Measurements from ENCODE around the gene TBL3. TPM values are rescaled to one million over a fixed set of nuclear protein-coding genes. Genes with fewer than 3 reads are reported as not detected.

Gene TBL3
- total RNA-seq, 2 donors from 2014 or later, result 39.3 to 78.3 TPM

DNA sequence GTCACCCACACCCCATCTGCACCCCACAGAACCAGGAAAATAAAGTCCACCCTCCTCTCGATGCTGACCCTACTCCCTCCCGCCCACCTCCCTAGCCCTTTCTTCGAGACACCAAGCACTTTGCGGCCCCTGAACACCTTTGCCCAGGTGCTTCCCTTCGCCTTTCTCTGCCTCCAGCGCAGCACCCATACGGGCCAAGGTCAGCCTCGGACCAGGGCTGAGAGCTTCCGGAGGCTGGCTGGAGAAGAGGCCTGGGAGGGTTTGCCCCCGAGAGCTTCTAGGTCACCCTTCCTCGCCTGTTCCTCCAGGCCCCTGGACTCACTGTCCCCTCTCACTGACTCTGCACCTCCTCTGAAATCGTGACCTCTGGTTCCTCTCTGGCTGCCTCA, 52.2 kb downstream of the TBL3 start:
- Mint-ChIP-seq H3K27me3 (peaks cover 0 to 3% of the 10 kb centered on the region in 2 donors), H3K9me3 (no peaks in the 10 kb centered on the region), H3K4me3 (peak overlapping the region; percentile 66), H3K36me3 (no peaks in the 10 kb centered on the region), H3K4me1 (ENCODE audit: low read depth in 2 of 2) (peaks cover 5 to 14% of the 10 kb centered on the region in 2 donors), H3K27ac (no peak overlapping the region)
- no peak for ATAC-seq
- DNase-seq (ENCODE audit: low spot score), result no peak

DNA sequence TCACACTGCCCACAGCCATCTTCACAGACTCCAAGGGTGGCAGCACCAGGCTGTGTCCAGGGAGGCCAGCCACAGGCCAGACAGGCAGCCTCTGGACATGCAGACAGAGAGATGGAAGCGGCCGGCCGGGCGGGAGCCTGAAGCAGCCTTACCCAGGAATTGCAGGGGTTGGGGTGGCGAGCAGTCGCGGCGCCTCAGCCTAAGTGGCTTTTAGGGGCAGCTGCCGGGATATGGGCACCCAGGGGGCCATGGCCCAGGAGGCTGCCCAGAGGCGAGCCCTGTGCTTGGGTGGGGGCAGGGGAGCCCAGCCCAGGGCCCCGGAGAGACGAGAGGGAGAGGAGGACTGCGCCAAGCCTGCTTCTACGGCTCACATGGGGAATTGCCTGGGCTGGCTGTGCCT, 53.4 kb downstream of the TBL3 start:
- H3K4me3 Mint-ChIP-seq, result no peak overlapping the region
- H3K4me1 Mint-ChIP-seq (ENCODE audit: low read depth in 2 of 2), result peaks cover 5 to 14% of the 10 kb centered on the region in 2 donors
- no peak for DNase-seq (ENCODE audit: low spot score)
- H3K9me3 Mint-ChIP-seq, result no peaks in the 10 kb centered on the region
- no peak for ATAC-seq
- peaks cover 0 to 3% of the 10 kb centered on the region in 2 donors for H3K27me3 Mint-ChIP-seq
- no peak overlapping the region for H3K27ac Mint-ChIP-seq
- no peaks in the 10 kb centered on the region for H3K36me3 Mint-ChIP-seq

DNA sequence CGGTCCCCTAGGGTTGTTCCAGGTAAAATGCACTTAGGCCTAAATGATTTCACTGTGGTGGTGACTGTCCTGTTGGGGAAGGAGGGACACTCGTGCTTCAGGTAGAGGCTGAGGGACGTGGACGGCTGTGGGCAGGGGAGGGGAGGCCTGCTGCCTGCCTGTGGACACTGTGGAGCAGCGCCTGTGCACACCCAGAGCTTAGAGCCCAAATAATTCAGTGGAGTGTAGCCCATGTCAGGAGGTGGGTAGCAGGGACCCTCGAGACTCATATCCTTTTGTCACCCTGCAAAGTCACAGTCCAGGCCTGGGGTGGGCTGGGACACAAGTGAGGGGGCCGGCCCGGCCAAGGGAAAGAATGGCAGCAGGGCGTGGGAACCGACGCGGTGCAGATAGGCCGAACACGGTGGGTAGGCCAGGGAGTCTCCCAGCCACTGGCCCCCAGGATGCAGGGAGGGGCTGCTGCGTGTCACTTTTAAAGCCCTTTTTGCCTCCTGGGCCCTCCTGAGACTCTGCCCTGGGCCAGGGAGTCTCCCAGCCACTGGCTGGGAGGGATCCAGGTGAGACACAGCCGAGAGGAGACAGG, 54.1 kb downstream of the TBL3 start:
- no peaks in the 10 kb centered on the region for H3K9me3 Mint-ChIP-seq
- no peaks in the 10 kb centered on the region for H3K36me3 Mint-ChIP-seq
- H3K27me3 Mint-ChIP-seq, result peaks cover 0 to 3% of the 10 kb centered on the region in 2 donors
- H3K27ac Mint-ChIP-seq, result no peak overlapping the region
- H3K4me3 Mint-ChIP-seq, result peak overlapping the region; percentile 30
- ATAC-seq (no peak), DNase-seq (ENCODE audit: low spot score) (no peak)
- H3K4me1 Mint-ChIP-seq (ENCODE audit: low read depth in 2 of 2), result peaks cover 5 to 14% of the 10 kb centered on the region in 2 donors

DNA sequence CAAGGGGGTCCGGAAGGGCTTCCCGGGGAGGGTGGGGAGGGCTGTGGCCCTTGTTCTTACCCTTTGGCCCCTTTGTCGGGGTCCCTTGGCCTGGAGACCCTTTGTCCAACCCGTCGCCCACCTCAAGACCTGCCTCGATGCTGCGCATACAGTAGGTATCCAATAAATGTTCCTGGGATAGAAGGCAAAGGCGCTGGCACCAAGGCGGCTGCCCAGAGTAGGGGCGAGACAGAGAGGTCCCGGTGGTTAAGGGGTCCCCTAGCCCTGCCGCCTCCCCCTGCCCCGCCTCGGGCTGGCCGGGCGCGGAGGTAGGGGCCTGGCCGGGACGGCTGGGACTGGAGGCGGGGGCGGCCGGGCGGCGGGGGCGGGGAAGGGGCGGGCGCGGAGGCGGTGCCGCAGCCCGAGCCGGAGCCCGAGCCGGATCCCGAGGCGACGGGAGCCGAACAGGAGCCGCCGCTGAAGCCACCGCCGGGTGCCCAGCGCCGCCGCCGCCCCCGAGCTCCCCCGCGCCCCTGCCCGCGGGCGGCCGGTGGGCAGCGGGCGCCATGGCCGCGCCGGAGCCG, 54.7 kb downstream of the TBL3 start, which contains the start of gene NHERF2:
Gene NHERF2, plus strand, starts transcription at position 442 of the 563 bp plus-strand sequence. Its CDS starts 104 bp downstream, at position 546.
- ATAC-seq, result peak; percentile 45 to 58
- peak within 1 kb of the TSS; percentile 41 for H3K4me3 Mint-ChIP-seq
- H3K27me3 Mint-ChIP-seq, result peaks cover 0 to 3% of the 10 kb centered on the region in 2 donors
- H3K4me1 Mint-ChIP-seq (ENCODE audit: low read depth in 2 of 2), result peaks cover 5 to 14% of the 10 kb centered on the region in 2 donors
- no peak within 1 kb of the TSS for H3K27ac Mint-ChIP-seq
- no peak for DNase-seq (ENCODE audit: low spot score)
- no peaks in the 10 kb centered on the region for H3K36me3 Mint-ChIP-seq
- no peaks in the 10 kb centered on the region for H3K9me3 Mint-ChIP-seq

DNA sequence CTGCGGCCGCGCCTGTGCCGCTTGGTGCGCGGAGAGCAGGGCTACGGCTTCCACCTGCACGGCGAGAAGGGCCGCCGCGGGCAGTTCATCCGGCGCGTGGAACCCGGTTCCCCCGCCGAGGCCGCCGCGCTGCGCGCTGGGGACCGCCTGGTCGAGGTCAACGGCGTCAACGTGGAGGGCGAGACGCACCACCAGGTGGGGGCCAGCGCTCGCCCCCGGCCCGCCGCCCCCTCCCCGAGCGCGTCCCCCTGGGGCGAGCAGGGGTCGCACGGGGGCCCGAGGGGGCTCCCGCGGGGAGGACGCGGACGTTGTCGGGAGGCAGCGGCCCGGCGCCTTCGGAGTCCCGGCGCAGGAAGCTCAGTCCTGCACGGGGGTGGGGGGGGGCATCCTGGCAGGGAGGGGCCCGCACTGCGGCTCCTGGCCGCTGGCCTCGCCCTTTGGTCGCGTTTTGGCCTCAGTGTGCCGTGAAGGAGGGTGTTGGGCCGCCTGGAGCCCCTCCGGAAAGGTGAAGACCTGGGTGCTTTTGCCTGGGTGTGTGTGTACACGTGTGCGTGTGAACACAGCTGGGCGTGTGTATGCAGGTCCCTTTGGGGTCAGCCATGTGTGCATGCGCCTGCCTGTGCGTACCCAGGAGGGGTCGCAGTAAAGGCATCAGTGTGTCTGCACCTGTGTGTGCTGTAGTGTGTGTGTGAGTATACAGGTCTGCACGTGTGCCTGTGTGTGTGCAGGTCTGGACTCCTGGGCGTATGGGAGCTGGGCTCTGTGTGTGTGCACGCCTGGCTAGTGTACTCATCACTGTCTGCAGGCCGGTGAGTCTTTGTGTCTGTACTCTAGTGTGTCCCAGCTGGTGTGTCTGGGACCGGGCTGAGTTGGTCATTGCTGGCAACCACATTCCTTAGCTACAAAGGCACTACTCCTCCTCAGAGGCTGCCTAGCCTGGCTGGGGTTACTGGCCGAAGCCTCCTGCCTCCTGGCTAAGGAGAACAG, 55.5 kb downstream of the TBL3 start:
- Mint-ChIP-seq H3K27ac (no peak overlapping the region), H3K9me3 (no peaks in the 10 kb centered on the region), H3K36me3 (no peaks in the 10 kb centered on the region), H3K4me3 (peak overlapping the region; percentile 41), H3K27me3 (peaks cover 0 to 3% of the 10 kb centered on the region in 2 donors), H3K4me1 (ENCODE audit: low read depth in 2 of 2) (peaks cover 5 to 14% of the 10 kb centered on the region in 2 donors)
- peak; percentile 1 to 39 for ATAC-seq
- DNase-seq (ENCODE audit: low spot score), result no peak

DNA sequence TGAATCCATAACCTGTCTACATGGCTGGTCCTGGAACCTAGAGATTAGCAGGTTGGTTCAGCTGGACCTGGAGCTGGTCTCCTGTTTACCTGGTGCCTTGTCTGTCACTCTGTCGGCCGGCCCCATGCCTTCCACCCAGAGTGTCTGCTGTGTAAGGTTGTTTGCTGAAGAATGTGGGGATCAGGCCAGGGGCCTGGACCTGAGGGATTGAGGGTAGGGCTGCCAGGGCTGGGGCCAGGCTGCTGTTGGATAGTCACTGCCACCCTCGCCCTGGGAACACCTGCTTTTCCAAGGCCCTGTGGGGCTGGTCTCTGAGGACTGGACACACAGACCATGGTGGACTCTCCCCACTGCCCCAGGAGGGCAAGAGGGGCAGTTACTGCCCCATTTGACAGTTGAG, 56.3 kb downstream of the TBL3 start:
- H3K4me3 Mint-ChIP-seq, result no peak overlapping the region
- ATAC-seq, result no peak
- peaks cover 4 to 10% of the 10 kb centered on the region in 2 donors for H3K4me1 Mint-ChIP-seq (ENCODE audit: low read depth in 2 of 2)
- DNase-seq (ENCODE audit: low spot score), result no peak
- no peak overlapping the region for H3K27ac Mint-ChIP-seq
- H3K36me3 Mint-ChIP-seq, result no peaks in the 10 kb centered on the region
- no peaks in the 10 kb centered on the region for H3K27me3 Mint-ChIP-seq
- no peaks in the 10 kb centered on the region for H3K9me3 Mint-ChIP-seq

DNA sequence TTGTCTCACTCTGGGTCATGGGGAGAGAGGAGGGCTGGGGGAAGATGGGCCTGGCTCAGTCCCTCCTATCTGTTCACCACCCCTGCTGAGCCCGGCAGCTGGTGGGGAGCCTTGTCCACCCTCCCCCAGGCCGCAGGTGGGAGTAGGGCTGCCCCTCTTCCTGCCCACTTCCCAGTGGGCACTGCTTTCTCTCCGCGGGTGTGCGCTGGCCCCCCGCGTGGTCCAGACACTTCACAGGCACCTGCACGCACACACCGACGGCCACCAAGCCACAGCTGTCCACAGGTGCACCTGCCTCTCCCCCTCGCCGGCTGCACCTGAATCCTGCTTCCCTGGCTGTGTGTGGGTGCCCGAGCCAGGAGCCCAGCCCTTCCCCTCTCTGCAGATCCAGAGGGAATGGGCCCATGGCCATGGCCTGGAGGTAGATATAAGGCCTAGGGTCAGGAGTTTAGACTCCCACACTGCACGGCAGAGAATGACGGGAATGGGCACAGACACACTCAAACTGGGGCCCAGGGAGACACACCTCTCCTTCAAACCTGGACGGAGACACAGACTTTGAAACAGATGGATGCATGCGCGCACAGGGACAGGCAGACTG, 56.9 kb downstream of the TBL3 start:
- H3K27me3 Mint-ChIP-seq, result no peaks in the 10 kb centered on the region
- DNase-seq (ENCODE audit: low spot score) (no peak), ATAC-seq (no peak)
- H3K4me3 Mint-ChIP-seq, result no peak overlapping the region
- H3K9me3 Mint-ChIP-seq, result no peaks in the 10 kb centered on the region
- no peaks in the 10 kb centered on the region for H3K36me3 Mint-ChIP-seq
- peaks cover 0 to 8% of the 10 kb centered on the region in 2 donors for H3K4me1 Mint-ChIP-seq (ENCODE audit: low read depth in 2 of 2)
- H3K27ac Mint-ChIP-seq, result no peak overlapping the region

DNA sequence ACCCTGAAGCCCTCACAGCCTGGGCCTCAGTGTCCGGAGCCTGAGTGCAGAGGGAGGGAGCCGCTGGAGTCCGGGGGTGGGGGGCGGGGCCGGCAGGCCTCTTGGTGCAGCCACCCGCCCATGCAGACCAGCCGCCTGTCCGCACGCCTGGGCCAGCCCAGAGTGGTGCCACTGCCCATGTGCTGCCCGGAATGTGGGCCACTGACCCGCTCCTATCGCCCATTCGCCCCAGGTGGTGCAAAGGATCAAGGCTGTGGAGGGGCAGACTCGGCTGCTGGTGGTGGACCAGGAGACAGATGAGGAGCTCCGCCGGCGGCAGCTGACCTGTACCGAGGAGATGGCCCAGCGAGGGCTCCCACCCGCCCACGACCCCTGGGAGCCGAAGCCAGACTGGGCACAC, 57.5 kb downstream of the TBL3 start:
- Mint-ChIP-seq H3K27ac (no peak overlapping the region), H3K36me3 (no peaks in the 10 kb centered on the region), H3K9me3 (no peaks in the 10 kb centered on the region), H3K27me3 (no peaks in the 10 kb centered on the region), H3K4me3 (no peak overlapping the region), H3K4me1 (ENCODE audit: low read depth in 2 of 2) (peaks cover 0 to 6% of the 10 kb centered on the region in 2 donors)
- ATAC-seq (no peak), DNase-seq (ENCODE audit: low spot score) (no peak)

DNA sequence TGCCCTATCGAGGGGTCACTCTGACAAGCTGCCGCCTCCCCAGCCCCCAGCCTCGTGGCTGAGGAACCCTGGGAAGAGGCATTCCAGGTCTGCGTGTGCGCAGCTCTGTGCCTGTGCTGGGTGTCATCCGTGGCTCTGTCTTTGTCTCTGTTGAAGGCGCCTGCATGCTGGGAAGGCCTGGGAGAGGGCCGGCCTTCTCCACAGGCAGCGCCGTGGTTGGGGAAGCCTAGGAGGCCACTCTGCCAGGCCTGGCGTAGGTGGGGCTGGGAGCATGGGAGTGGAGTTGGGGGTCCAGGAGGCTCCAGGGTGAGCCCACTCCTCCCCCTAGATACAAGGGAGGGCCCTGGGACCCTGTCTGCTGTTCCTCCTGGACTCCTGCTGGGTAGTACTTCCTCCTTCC, 58.2 kb downstream of the TBL3 start:
- DNase-seq (ENCODE audit: low spot score) (no peak), ATAC-seq (no peak)
- Mint-ChIP-seq H3K9me3 (no peaks in the 10 kb centered on the region), H3K4me1 (ENCODE audit: low read depth in 2 of 2) (peaks cover 0 to 5% of the 10 kb centered on the region in 2 donors), H3K27me3 (no peaks in the 10 kb centered on the region), H3K4me3 (no peak overlapping the region), H3K36me3 (no peaks in the 10 kb centered on the region), H3K27ac (no peak overlapping the region)

DNA sequence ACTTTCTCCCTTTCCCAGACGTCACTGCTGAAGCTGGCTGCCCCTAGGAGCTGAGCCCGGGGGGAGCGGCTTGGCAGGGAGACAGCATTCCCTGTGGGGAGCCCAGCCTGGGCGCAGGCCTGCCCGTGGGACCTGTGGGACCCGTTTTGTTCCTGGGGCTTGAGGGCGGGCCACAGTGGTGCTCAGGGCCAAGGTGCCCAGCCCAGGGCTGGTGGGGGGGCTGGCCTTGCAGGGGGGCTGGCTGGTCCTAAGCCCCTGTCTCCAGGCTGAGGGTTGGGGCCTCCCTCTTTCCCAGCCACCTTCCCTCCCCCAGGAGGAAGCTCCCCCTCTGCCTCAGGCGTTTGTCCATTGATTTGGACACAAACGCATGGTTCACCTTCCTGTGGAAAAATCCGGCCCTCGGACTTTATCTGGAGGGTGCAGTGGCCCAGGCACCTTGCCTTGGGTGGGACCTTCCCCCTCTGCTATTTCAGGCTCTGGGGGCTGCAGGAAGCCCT, 59.3 kb downstream of the TBL3 start:
- H3K27ac Mint-ChIP-seq, result no peak overlapping the region
- H3K9me3 Mint-ChIP-seq, result no peaks in the 10 kb centered on the region
- ATAC-seq (no peak), DNase-seq (ENCODE audit: low spot score) (no peak)
- no peaks in the 10 kb centered on the region for H3K36me3 Mint-ChIP-seq
- no peak overlapping the region for H3K4me3 Mint-ChIP-seq
- peaks cover 0 to 3% of the 10 kb centered on the region in 2 donors for H3K4me1 Mint-ChIP-seq (ENCODE audit: low read depth in 2 of 2)
- H3K27me3 Mint-ChIP-seq, result no peaks in the 10 kb centered on the region

Other genes starting within 250 kb of the TBL3 start
- 10 to 100 TPM; 37.4 to 46.4 TPM for gene NME3, start 200.5 kb upstream of the TBL3 start, total RNA-seq
- gene EME2, start 199.2 kb upstream of the TBL3 start, total RNA-seq, result 10 to 100 TPM; 34.8 to 55.0 TPM
- 100 to 1,000 TPM in 1 of 2 donors, 10 to 100 TPM in 1; 98.1 to 192 TPM for gene MRPS34, start 198.9 kb upstream of the TBL3 start, total RNA-seq
- 10 to 100 TPM; 26.9 to 30.1 TPM for gene SPSB3, start 189.5 kb upstream of the TBL3 start, total RNA-seq
- gene NUBP2, start 189.1 kb upstream of the TBL3 start, total RNA-seq, result 10 to 100 TPM; 47.9 to 81.8 TPM
- gene IGFALS, start 178.3 kb upstream of the TBL3 start, total RNA-seq, result under 1 TPM in 1 of 2 donors, not detected in 1; 0.12 TPM
- gene HAGH, start 145.2 kb upstream of the TBL3 start, total RNA-seq, result 10 to 100 TPM; 39.5 to 47.5 TPM
- gene FAHD1, start 144.8 kb upstream of the TBL3 start, total RNA-seq, result 10 to 100 TPM; 13.9 to 14.5 TPM
- not detected for gene MEIOB, start 99.9 kb upstream of the TBL3 start, total RNA-seq
- gene HS3ST6, start 53.6 kb upstream of the TBL3 start, total RNA-seq, result not detected
- gene MSRB1, start 28.9 kb upstream of the TBL3 start, total RNA-seq, result 10 to 100 TPM; 24.3 to 24.7 TPM
- gene RPL3L, start 17.4 kb upstream of the TBL3 start, total RNA-seq, result 1 to 10 TPM in 1 of 2 donors, not detected in 1; 1.5 TPM
- 100 to 1,000 TPM in 1 of 2 donors, 10 to 100 TPM in 1; 95.0 to 103 TPM for gene NDUFB10, start 12.5 kb upstream of the TBL3 start, total RNA-seq
- 1,000 to 10,000 TPM; 2,056 to 2,952 TPM for gene RPS2, start 7.2 kb upstream of the TBL3 start, total RNA-seq
- not detected for gene RNF151, start 5.2 kb upstream of the TBL3 start, total RNA-seq
- not detected for gene NOXO1, start 9.4 kb downstream of the TBL3 start, total RNA-seq
- 10 to 100 TPM; 31.9 to 41.7 TPM for gene GFER, start 12.1 kb downstream of the TBL3 start, total RNA-seq
- 10 to 100 TPM; 21.3 to 43.6 TPM for gene SYNGR3, start 17.9 kb downstream of the TBL3 start, total RNA-seq
- gene ZNF598, start 37.8 kb downstream of the TBL3 start, total RNA-seq, result 100 to 1,000 TPM in 1 of 2 donors, 10 to 100 TPM in 1; 83.1 to 163 TPM
- 1 to 10 TPM; 1.5 to 3.5 TPM for gene NPW, start 47.7 kb downstream of the TBL3 start, total RNA-seq
- gene NHERF2, start 54.8 kb downstream of the TBL3 start, total RNA-seq, result 1 to 10 TPM; 3.8 to 4.5 TPM
- 10 to 100 TPM; 12.6 to 40.9 TPM for gene NTHL1, start 75.8 kb downstream of the TBL3 start, total RNA-seq
- gene TSC2, start 75.9 kb downstream of the TBL3 start, total RNA-seq, result 100 to 1,000 TPM; 106 to 155 TPM
- 100 to 1,000 TPM in 1 of 2 donors, 10 to 100 TPM in 1; 66.4 to 145 TPM for gene PKD1, start 163.8 kb downstream of the TBL3 start, total RNA-seq
- gene RAB26, start 176.6 kb downstream of the TBL3 start, total RNA-seq, result under 1 TPM in 1 of 2 donors, not detected in 1; 0.89 TPM
- gene TRAF7, start 183.7 kb downstream of the TBL3 start, total RNA-seq, result 10 to 100 TPM; 69.0 to 91.7 TPM
- under 1 TPM; 0.14 to 0.26 TPM for gene CASKIN1, start 224.6 kb downstream of the TBL3 start, total RNA-seq
- gene MLST8, start 233.4 kb downstream of the TBL3 start, total RNA-seq, result 10 to 100 TPM; 31.2 to 68.9 TPM
- gene BRICD5, start 238.8 kb downstream of the TBL3 start, total RNA-seq, result 10 to 100 TPM in 1 of 2 donors, 1 to 10 TPM in 1; 6.2 to 23.7 TPM
- 10 to 100 TPM; 18.8 to 39.8 TPM for gene PGP, start 242.8 kb downstream of the TBL3 start, total RNA-seq